Islet precursor cell (in vitro differentiated cells): Measurements from ENCODE around the gene RAD51AP1.
"Not testable (repeated sequence)": the region's sequence is repeated elsewhere in the genome, so short reads cannot be mapped to it uniquely, and the experiment has no call there.

Experiments used
- DNase-seq: peaks from one replicate; pipeline ENCODE4 v3.0.0-alpha.2; 2018

RAD51AP1 gene

GRCh38 chr12:4538207-4539160, at the start of gene RAD51AP1:
Gene RAD51AP1, plus strand, starts transcription at chr12:4538890. Its CDS starts 50 bp downstream, at chr12:4538940.
- DNase-seq, result peak; percentile 99

GRCh38 chr12:4489556-4489955, 49.1 kb upstream of the RAD51AP1 start:
- no peak for DNase-seq

- no peak for DNase-seq
These were observed 47.7 kb upstream of the RAD51AP1 start for GRCh38 chr12:4490973-4491372.

- no peak for DNase-seq
These were observed 42.4 kb upstream of the RAD51AP1 start for GRCh38 chr12:4496145-4496838.

- DNase-seq, result no peak
These were observed 39.5 kb upstream of the RAD51AP1 start for GRCh38 chr12:4499186-4499585.

- DNase-seq, result no peak
These were observed 33.2 kb upstream of the RAD51AP1 start for GRCh38 chr12:4505376-4505986.

- DNase-seq, result no peak
These were observed 32.3 kb upstream of the RAD51AP1 start for GRCh38 chr12:4506430-4506829.

GRCh38 chr12:4506870-4507269, 31.8 kb upstream of the RAD51AP1 start:
- DNase-seq, result no peak

- DNase-seq, result not testable (repeated sequence)
These were observed 30.2 kb upstream of the RAD51AP1 start for GRCh38 chr12:4508503-4508902.

- not testable (repeated sequence) for DNase-seq
These were observed 29.4 kb upstream of the RAD51AP1 start for GRCh38 chr12:4509269-4509668.

GRCh38 chr12:4518106-4518728, 20.5 kb upstream of the RAD51AP1 start:
- DNase-seq, result no peak

- DNase-seq, result not testable (repeated sequence)
These were observed 15.2 kb upstream of the RAD51AP1 start for GRCh38 chr12:4523443-4523842.

- no peak for DNase-seq
These were observed 11.7 kb upstream of the RAD51AP1 start for GRCh38 chr12:4526923-4527546.

GRCh38 chr12:4530160-4530559, 8.5 kb upstream of the RAD51AP1 start:
- no peak for DNase-seq

- DNase-seq, result no peak
These were observed 7.6 kb upstream of the RAD51AP1 start for GRCh38 chr12:4530982-4531586.

GRCh38 chr12:4535092-4535491, 3.6 kb upstream of the RAD51AP1 start:
- DNase-seq, result no peak

- DNase-seq, result no peak
These were observed 2.8 kb upstream of the RAD51AP1 start for GRCh38 chr12:4535871-4536270.

GRCh38 chr12:4539167-4539870, 629 bp downstream of the RAD51AP1 start:
- DNase-seq, result no peak

- DNase-seq, result no peak
These were observed 1.5 kb downstream of the RAD51AP1 start for GRCh38 chr12:4540170-4540569.

GRCh38 chr12:4540638-4541037, 1.9 kb downstream of the RAD51AP1 start:
- DNase-seq, result no peak

- no peak for DNase-seq
These were observed 6.5 kb downstream of the RAD51AP1 start for GRCh38 chr12:4545195-4545594.
